Lower leg skin (tissue), 3 donors: ENCODE results near the gene KCND2.

Experiments used
- POLR2A ChIP-seq, 2 donors: fragments of 450-650 bp; IDR thresholded peaks; one replicate each; pipeline ENCODE4 v1.6.1; 2016 to 2017; ENCODE audit warnings: antibody characterized with exemption in 2 of 2, mild to moderate bottlenecking in 1 of 2, moderate library complexity in 1 of 2
- TF ChIP-seq, protein P1 (sequence below), 3 donors: fragments of 450-650 bp; IDR thresholded peaks; one replicate each; pipeline ENCODE4 v1.5.1; 2016; ENCODE audit warnings: antibody characterized with exemption in 3 of 3, mild to moderate bottlenecking in 3 of 3, moderate library complexity in 2 of 3

DNA sequence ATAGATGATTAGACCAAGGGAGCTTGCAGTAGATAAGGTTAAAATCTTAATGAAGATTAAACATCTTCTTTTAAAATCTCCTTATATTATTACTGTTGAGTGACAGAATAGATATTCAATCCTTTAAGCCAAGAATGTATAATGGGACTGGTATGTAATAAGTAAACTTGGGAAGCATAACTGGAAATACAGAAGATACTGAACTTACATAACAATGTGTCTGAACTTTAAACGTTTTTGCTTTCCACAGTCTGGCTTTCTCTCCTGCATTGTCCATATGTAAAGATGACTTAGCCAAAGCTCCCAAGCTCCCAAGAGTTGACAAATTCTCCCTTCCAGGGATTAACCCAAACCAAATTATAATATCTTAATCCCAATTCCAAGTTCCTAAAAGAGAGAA, 129.8 kb downstream of the KCND2 start:
- TF ChIP-seq, protein P1, sequence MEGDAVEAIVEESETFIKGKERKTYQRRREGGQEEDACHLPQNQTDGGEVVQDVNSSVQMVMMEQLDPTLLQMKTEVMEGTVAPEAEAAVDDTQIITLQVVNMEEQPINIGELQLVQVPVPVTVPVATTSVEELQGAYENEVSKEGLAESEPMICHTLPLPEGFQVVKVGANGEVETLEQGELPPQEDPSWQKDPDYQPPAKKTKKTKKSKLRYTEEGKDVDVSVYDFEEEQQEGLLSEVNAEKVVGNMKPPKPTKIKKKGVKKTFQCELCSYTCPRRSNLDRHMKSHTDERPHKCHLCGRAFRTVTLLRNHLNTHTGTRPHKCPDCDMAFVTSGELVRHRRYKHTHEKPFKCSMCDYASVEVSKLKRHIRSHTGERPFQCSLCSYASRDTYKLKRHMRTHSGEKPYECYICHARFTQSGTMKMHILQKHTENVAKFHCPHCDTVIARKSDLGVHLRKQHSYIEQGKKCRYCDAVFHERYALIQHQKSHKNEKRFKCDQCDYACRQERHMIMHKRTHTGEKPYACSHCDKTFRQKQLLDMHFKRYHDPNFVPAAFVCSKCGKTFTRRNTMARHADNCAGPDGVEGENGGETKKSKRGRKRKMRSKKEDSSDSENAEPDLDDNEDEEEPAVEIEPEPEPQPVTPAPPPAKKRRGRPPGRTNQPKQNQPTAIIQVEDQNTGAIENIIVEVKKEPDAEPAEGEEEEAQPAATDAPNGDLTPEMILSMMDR (IDR thresholded peaks at IDR 0.05): no peak
- no peak for TF ChIP-seq POLR2A (IDR thresholded peaks at IDR 0.05)
